NCI-H2227 treated with DMSO at 0.1 percent for 48 hours (cell line): ENCODE data around the gene PCDHAC1.
A peak's percentile ranks its signal among the peaks of the same experiment; 100 is the strongest.
"Not testable (repeated sequence)": the region's sequence is repeated elsewhere in the genome, so short reads cannot be mapped to it uniquely, and the experiment has no call there.

Source experiments
- DNase-seq: peaks from one replicate; lab custom pipeline; 2025; lab: John Stamatoyannopoulos, UW

Gene PCDHAC1, protein sequence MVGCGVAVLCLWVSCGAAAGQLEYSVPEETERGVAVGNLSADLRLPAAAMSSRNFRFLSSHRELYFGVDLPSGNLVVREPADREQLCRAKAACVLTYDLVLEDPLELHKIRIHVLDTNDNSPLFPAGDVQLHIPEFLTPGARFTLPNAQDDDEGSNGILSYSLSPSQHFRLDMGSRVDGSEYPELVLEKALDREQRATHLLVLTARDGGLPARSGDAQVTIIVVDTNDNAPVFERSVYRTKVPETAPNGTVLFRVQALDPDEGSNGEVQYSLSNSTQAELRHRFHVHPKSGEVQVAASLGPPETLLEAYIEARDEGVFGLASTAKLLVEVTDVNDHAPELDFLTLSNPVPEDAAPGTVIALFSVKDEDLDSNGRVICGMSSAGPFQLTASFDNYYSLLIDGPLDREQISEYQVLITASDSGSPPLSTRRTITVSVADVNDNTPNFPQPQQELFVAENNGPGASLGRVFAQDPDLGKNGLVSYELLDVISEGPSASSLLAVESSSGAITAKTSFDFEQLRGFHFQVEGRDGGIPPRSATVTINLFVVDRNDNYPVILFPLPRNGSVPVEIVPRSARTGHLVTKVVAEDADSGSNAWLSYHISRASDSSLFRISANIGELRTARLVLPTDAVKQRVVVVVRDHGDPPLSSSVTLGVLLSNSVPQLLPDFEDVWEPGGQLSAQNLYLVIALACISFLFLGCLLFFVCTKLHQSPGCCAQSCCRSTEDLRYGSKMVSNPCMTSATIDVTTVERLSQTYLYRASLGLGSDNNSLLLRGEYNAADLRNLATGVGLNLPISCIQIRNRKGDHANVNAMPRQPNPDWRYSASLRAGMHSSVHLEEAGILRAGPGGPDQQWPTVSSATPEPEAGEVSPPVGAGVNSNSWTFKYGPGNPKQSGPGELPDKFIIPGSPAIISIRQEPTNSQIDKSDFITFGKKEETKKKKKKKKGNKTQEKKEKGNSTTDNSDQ

DNA sequence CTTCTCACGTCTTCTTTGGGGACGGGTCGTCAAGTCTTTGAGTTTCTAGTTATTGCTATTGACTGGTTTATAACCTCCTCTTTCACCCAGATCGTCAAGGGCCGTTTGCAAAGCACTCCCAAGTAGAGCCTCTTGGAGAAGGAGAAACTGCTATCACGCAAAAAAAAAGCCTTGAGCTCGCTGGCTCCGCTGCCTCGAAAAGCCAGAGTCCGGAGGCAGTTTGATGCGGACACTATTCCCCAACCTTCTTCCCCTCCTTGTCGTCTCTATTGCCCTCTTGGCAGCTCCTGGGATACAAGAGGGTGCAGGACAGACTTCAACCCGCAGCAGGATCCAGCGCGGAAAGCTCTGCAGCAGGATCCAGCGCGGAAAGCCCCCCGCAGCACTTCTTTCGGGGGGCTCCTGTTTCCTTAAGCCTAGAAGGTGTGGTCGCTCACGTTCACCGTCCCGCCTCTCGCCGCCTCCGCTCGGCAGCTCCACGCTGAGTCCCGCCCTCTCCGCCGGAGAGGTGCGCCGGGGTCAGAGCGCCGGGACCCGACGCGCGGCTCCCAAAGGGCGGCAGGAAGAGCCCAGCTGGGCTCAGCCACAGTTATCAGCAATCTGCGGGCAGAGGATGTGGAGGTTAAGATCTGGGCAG, at the start of gene PCDHAC1:
Gene PCDHAC1, plus strand, starts transcription at position 494 of the 637 bp plus-strand sequence. CDS start 594 bp downstream, outside the sequence.
- DNase-seq = peak; percentile 5

DNA sequence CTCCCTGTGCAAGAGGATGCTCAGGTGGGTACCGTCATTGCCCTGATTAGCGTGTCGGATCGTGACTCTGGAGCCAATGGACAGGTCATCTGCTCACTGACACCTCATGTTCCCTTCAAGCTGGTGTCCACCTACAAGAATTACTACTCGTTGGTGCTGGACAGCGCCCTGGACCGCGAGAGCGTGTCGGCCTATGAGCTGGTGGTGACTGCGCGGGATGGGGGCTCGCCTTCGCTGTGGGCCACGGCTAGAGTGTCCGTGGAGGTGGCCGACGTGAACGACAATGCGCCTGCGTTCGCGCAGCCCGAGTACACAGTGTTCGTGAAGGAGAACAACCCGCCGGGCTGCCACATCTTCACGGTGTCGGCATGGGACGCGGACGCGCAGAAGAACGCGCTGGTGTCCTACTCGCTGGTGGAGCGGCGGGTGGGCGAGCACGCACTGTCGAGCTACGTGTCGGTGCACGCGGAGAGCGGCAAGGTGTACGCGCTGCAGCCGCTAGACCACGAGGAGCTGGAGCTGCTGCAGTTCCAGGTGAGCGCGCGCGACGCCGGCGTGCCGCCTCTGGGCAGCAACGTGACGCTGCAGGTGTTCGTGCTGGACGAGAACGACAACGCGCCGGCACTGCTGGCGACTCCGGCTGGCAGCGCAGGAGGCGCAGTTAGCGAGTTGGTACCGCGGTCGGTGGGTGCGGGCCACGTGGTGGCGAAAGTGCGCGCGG, 49.4 kb upstream of the PCDHAC1 start:
- not testable (repeated sequence) for DNase-seq

DNA sequence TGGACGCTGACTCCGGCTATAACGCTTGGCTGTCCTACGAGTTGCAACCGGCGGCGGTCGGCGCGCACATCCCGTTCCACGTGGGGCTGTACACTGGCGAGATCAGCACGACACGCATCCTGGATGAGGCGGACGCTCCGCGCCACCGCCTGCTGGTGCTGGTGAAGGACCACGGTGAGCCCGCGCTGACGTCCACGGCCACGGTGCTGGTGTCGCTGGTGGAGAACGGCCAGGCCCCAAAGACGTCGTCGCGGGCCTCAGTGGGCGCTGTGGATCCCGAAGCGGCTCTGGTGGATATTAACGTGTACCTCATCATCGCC, 48.9 kb upstream of the PCDHAC1 start:
- no peak for DNase-seq

DNA sequence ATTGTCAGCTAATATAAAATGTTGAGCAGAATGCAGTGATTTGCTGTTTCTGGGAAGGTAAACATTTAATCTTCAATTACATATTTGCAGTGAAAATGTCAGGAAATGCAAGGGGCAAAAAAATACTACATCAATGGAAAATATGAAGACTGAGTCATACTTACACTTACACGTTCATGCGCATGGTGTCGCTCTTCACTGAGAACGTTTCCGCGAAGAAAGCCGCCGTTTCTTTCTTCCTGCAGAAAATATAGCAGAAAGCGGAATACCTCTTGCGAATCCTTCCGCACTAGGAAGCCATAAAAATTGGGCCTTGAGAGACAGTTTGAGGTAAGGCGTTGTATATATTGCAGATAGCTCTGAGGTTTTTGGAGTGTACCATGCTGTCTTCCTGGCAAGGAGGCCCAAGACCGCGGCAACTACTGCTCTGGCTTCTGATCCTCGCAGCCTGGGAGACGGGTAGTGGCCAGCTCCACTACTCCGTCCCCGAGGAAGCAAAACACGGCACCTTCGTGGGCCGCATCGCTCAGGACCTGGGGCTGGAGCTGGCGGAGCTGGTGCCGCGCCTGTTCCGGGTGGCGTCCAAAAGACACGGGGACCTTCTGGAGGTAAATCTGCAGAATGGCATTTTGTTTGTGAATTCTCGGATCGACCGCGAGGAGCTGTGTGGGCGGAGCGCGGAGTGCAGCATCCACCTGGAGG, 44.1 kb upstream of the PCDHAC1 start, which contains the start of gene PCDHA13:
Gene PCDHA13, plus strand, starts transcription at position 236 of the 702 bp plus-strand sequence. Its CDS starts 145 bp downstream, at position 381.
- DNase-seq = no peak

DNA sequence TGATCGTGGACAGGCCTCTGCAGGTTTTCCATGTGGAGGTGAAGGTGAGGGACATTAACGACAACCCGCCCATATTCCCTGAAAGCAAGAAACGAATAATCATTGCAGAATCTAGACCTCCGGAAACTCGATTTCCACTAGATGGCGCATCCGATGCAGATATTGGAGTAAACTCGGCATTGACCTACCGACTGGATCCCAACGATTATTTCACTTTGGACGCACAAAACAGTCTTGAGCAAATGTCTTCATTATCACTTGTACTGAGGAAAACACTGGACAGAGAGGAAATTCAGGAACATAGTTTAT, 43.6 kb upstream of the PCDHAC1 start:
- DNase-seq = no peak

DNA sequence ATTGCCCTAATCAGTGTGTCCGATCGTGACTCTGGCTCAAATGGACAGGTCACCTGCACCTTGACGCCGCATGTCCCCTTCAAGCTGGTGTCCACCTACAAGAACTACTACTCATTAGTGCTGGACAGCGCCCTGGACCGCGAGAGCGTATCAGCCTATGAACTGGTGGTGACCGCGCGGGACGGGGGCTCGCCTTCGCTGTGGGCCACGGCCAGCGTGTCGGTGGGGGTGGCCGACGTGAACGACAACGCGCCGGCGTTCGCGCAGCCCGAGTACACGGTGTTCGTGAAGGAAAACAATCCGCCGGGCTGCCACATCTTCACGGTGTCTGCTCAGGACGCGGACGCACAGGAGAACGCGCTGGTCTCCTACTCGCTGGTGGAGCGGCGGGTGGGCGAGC, 42.7 kb upstream of the PCDHAC1 start:
- no peak for DNase-seq

DNA sequence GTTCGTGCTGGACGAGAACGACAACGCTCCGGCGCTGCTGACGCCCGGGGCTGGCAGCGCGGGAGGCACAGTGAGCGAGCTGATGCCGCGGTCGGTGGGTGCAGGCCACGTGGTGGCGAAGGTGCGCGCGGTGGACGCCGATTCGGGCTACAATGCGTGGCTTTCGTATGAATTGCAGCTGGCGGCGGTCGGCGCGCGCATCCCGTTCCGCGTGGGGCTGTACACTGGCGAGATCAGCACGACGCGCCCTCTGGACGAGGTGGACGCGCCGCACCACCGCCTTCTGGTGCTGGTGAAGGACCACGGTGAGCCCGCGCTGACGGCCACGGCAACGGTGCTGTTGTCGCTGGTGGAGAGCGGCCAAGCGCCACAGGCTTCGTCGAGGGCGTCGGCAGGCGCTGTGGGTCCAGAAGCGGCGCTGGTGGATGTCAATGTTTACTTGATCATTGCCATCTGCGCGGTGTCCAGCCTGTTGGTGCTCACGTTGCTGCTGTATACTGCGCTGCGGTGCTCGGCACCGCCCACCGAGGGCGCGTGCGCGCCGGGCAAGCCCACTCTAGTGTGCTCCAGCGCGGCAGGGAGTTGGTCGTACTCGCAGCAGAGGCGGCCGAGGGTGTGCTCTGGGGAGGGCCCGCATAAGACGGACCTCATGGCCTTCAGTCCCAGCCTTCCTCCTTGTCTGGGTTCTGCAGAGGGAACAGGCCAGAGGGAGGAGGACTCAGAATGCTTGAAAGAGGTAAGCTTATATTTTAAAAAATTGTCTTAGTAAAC, 42.0 kb upstream of the PCDHAC1 start:
- no peak for DNase-seq

DNA sequence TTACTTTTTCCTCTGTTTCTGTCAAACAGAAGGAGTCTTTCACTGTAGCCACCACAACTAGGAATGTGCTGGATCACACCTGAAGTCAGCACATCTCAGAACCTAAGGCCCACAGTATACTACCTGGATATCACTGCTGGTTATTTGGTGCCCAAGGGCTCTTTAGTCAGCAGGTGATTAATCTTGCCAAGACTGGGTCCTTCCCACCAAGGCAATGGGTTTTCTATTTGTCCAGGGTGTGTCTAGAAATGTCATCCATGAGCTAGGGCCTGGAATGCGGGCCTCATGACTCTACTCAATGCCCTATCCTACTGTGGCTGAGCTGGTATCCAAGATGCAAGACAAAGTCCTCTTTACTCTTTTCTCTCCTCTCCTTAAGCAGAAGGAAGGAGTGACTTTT, 9.8 kb upstream of the PCDHAC1 start:
- no peak for DNase-seq

DNA sequence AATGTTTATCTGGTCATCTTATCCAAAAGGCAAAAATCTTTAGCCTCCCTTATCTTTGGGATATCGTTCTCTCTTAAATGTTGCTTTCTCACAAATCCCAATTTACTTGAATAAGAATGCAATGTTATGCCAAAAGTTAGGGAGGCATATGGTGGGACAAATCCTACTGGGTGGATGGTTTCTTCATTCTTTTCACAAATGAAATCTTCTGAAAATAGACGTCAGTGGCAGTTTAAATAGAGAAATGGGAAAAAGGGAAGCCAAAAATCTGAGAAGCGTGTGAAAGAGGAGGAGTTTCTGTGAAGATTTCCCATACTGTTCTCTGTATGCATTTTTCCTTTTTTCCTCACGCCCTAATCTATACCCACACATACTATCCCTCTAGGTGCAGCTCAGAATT, 2.5 kb upstream of the PCDHAC1 start:
- no peak for DNase-seq

DNA sequence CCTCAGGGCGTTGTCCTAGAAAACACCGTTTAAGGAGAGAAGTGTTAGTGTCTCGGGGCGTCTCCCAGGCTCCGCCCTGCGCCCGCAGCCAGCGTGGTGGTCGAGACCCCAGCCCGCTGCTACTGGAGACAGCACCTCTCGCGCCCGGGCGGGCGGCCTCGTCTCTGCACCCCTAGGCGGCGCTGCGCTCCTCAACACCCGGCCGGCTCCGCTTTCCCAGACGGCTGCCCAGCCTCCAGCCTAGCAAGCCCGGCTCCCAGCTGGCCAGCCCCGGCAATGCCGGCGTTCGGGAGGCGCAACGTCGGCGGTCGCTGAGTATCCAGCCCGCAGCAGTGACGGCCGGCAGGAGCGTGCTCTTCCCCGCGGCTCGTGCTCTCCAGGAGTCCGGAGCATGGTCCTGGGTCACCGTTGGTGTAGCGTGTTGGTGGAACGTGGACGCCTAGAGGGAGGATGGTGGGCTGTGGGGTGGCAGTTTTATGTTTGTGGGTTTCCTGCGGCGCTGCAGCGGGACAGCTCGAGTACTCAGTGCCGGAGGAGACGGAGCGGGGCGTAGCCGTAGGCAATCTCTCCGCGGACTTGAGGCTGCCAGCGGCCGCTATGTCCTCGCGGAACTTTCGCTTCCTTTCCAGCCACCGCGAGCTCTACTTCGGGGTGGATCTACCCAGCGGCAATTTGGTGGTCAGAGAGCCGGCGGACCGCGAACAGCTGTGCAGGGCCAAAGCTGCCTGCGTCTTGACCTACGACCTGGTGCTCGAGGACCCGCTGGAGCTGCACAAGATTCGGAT, 536 bp downstream of the PCDHAC1 start:
- peak; percentile 85 for DNase-seq

DNA sequence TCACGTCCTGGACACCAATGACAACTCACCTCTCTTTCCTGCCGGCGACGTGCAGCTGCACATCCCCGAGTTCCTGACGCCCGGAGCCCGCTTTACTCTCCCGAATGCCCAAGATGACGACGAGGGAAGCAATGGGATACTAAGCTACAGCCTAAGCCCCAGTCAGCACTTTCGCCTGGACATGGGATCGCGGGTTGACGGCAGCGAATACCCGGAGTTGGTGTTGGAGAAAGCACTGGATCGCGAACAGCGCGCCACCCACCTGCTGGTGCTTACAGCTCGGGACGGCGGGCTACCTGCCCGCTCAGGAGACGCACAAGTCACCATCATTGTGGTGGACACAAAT, 1.1 kb downstream of the PCDHAC1 start:
- DNase-seq = no peak

DNA sequence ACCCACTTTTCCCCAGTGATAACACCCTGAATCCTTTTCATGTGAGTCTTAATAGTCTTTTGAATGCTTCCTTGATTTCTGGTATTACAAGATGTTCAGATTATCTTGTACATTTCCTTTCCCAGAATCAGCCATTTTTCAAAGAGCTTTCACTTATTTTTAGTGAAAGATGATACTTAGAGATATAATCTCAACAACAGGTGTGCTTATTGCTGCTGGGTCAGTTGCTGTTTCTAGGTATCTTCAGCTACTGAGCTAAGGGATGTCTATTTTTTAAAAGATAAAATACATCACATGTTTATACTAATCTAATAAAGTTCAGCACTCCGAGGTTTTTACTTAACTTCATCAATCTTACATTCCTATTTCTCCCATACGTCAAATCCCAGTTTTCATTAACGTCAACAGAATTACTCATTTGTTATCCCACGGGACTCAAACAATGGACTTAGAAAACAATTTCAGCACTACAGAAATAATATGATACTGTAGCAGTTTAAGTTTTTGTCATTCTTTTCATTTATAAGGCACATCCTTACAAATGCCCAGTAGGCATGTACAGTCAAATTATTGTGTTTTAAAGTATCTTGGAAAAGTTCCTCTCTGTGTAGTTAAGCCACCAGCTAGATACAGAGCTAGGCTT, 9.0 kb downstream of the PCDHAC1 start:
- DNase-seq = no peak

DNA sequence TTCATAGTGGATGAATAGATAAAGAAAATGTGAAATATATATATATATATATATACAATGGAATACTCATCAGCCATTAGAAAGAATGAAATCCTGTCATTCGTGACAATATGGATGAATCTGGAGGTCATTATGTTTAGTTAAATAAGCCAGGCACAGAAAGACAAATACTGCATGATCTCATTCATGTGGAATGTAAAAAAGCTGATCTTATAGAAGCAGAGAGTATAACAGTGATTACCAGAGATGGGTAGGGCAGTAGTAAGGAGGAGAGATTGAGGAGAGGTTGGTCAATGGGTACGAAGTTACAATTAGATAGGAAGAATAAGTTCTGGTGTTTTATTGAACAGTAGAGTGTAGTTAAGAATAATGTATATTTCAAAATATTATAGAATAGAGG, 20.5 kb downstream of the PCDHAC1 start:
- no peak for DNase-seq

DNA sequence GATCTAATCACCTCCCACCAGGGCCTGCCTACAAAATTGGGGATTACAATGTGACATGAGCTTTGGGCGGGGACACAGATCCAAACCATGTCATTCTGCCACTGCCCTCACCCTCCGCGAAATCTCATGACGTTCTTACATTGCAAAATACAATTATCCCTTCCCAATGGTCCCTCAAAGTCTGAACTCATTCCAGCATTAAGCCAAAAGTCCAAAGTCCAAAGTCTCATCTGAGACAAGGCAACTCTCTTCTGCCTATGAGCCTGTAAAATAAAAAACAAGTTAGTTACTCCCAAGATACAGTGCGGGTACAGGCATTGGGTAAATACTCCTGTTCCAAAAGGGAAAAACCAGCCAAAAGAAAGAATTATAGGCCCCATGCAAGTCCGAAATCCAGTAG, 25.5 kb downstream of the PCDHAC1 start:
- DNase-seq = no peak

DNA sequence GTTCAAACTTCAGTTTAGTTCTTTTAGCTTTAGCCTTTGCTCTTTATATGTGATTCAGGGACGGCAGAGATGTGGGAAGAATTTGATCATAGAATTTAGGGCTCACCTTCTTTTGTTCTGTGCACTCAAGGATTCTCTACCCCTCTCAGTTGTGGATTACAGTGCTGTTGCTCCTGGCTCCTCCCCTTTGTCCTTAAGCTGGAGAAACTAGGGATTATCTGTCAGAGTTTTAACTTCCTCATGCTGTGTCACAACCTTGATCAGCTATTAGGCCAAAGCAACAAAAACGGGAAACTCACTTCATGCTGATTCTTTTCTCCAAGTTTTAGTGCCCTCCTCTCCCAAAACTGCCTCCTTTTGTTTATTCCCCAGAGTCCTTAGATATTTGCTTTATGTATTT, 27.1 kb downstream of the PCDHAC1 start:
- no peak for DNase-seq

DNA sequence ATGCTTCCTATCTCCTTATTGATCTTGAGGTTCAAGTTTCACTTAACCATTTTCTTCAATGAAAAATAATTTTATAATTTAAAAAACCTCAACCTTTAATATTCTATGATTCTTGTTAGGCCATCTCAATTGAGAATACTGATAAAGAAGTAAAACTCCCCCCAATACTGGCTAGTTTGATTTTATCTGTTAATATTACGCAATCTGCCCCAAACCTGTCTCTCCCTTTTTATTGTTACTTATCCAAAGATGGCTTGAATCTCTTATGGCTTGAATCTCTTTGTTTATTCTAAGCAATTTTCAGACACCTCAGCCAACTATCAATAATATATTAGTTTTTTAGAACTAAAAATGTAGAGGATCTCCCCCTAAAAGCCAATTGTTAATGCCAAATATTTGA, 36.1 kb downstream of the PCDHAC1 start:
- DNase-seq = no peak

DNA sequence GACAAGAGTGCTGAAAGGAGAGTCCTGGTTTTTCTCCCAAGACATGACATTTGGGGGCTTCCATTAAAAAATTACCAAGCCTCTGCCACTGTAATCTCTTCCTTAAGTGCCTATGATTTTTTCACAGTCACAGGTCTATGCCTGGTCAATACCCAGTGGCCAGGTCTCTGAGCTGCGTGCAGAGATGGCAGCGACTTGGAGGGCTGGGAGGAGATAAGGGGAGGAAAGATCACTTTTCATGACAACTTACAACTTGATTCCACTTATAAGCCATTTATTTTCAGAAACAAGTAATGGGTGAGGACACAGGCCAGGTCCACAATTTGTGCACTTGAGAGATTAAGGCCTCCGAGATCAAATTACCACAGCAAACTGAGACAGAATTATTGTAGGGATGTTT, 38.3 kb downstream of the PCDHAC1 start:
- DNase-seq = no peak

DNA sequence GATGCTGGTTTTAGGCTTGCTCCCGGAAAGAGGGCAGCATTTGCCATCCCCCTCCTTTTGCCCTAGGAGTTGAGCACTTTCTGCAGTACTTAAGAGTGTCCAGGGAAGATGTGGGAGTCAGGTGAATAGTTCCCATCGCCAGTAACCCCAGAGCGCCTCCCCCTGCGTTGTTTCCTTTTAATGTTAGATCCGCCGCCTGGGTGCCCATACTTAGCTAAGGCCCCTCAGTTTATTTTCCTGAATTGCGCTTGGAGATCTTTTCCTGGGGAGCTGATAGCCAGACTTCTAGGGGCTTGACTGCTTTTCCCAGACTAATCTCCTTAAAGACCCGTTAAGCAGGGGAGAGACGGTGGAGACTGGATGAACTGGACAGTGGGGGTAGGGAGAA, 39.8 kb downstream of the PCDHAC1 start:
- DNase-seq = no peak
